Measurements from ENCODE around the gene ABCC4.

DNA sequence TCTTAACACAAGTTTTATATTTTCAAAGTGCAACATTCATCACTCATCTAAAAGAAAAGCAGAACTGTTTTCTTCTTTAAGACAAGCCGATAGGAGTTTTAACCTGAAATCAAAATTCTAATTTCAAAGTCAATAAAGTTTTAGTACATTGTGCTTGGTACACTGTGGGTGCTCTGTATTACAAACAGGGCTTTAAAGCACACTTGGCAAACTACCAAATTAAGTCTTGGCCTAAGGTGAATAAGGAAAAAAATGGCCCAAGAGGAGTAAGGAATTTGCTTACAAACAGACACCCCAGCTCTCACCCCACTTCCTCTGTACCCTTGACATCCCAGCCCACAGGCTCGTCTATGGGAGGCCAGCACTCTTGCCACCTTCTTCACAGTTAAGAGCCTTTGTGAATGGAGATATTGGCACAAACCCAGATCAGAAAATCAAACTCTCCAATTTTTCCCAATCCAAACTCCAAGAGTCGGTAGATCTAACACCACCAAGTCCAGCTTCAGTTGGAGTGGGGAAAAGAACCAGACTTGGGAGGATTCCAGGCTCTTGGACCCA is 66.0 kb downstream of the ABCC4 start:
- TF ChIP-seq, protein P1, sequence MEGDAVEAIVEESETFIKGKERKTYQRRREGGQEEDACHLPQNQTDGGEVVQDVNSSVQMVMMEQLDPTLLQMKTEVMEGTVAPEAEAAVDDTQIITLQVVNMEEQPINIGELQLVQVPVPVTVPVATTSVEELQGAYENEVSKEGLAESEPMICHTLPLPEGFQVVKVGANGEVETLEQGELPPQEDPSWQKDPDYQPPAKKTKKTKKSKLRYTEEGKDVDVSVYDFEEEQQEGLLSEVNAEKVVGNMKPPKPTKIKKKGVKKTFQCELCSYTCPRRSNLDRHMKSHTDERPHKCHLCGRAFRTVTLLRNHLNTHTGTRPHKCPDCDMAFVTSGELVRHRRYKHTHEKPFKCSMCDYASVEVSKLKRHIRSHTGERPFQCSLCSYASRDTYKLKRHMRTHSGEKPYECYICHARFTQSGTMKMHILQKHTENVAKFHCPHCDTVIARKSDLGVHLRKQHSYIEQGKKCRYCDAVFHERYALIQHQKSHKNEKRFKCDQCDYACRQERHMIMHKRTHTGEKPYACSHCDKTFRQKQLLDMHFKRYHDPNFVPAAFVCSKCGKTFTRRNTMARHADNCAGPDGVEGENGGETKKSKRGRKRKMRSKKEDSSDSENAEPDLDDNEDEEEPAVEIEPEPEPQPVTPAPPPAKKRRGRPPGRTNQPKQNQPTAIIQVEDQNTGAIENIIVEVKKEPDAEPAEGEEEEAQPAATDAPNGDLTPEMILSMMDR (conservative IDR thresholded peaks at IDR 0.05; ENCODE audit: low read depth, low read length): no peak
- no peak for TF ChIP-seq EZH2 (IDR thresholded peaks at IDR 0.05; ENCODE audit: borderline replicate concordance, low read depth, low read length, poor library complexity, severe bottlenecking)

All from A673 (cell line).